Fibroblast of pulmonary artery (primary cell): Measurements from ENCODE around the gene TTC34.
"Not testable (repeated sequence)": the region's sequence is repeated elsewhere in the genome, so short reads cannot be mapped to it uniquely, and the experiment has no call there.

ENCODE experiments used
- DNase-seq: peaks from one replicate; pipeline ENCODE4 v3.0.0-alpha.2; 2010; ENCODE audit warnings: low read depth
- H3K4me3 ChIP-seq: replicated peaks from 2 replicates; pipeline ENCODE4 v1.5.1; 2011; ENCODE audit warnings: low read depth, mild to moderate bottlenecking, control low read depth, low read length, moderate library complexity
- CTCF ChIP-seq: IDR thresholded peaks from 2 replicates; pipeline ENCODE4 v1.5.1; 2011; ENCODE audit warnings: mild to moderate bottlenecking, control low read depth, low read length, inconsistent platforms; ENCODE audit errors: missing control alignments

The TTC34 gene

GRCh38 chr1:2778220-2778592 lies 23.3 kb downstream of the TTC34 start:
- TF ChIP-seq CTCF, result no peak
- DNase-seq, result no peak

GRCh38 chr1:2777424-2778219 lies 23.9 kb downstream of the TTC34 start:
- no peak overlapping the region for H3K4me3 ChIP-seq
- no peak for TF ChIP-seq CTCF
- no peak for DNase-seq

More at GRCh38 chr1:2778220-2778592, 23.3 kb downstream of the TTC34 start:
- H3K4me3 ChIP-seq, result no peak overlapping the region

GRCh38 chr1:2775333-2775732 lies 26.2 kb downstream of the TTC34 start:
- not testable (repeated sequence) for DNase-seq, H3K4me3 ChIP-seq

- not testable (repeated sequence) for H3K4me3 ChIP-seq, DNase-seq
Observed at GRCh38 chr1:2768052-2768451, 33.4 kb downstream of the TTC34 start.

GRCh38 chr1:2759433-2759832 lies 42.1 kb downstream of the TTC34 start:
- not testable (repeated sequence) for DNase-seq

GRCh38 chr1:2757519-2757918 lies 44.0 kb downstream of the TTC34 start:
- DNase-seq, H3K4me3 ChIP-seq: not testable (repeated sequence)

More at GRCh38 chr1:2759433-2759832, 42.1 kb downstream of the TTC34 start:
- H3K4me3 ChIP-seq, result not testable (repeated sequence)

- not testable (repeated sequence) for DNase-seq, H3K4me3 ChIP-seq
Observed at GRCh38 chr1:2755426-2755825, 46.1 kb downstream of the TTC34 start.

GRCh38 chr1:2754597-2754996 lies 46.9 kb downstream of the TTC34 start:
- H3K4me3 ChIP-seq, DNase-seq: not testable (repeated sequence)

GRCh38 chr1:2752503-2752902 lies 49.0 kb downstream of the TTC34 start:
- not testable (repeated sequence) for DNase-seq, H3K4me3 ChIP-seq

- not testable (repeated sequence) for DNase-seq, H3K4me3 ChIP-seq
Observed at GRCh38 chr1:2751866-2752265, 49.6 kb downstream of the TTC34 start.

- H3K4me3 ChIP-seq, DNase-seq: not testable (repeated sequence)
Observed at GRCh38 chr1:2750766-2751730, 50.4 kb downstream of the TTC34 start.

GRCh38 chr1:2750041-2750680 lies 51.3 kb downstream of the TTC34 start:
- H3K4me3 ChIP-seq, DNase-seq: not testable (repeated sequence)

- H3K4me3 ChIP-seq, DNase-seq: not testable (repeated sequence)
Observed at GRCh38 chr1:2748626-2749025, 52.9 kb downstream of the TTC34 start.

GRCh38 chr1:2694796-2695195 lies 106.7 kb downstream of the TTC34 start:
- DNase-seq, H3K4me3 ChIP-seq: not testable (repeated sequence)

- not testable (repeated sequence) for H3K4me3 ChIP-seq, DNase-seq
Observed at GRCh38 chr1:2690180-2690579, 111.3 kb downstream of the TTC34 start.

- DNase-seq, H3K4me3 ChIP-seq: not testable (repeated sequence)
Observed at GRCh38 chr1:2688336-2688665, 113.2 kb downstream of the TTC34 start.
